Endothelial cell of umbilical vein (primary cell): ENCODE data around the gene NDUFS4. TPM values are rescaled to one million over a fixed set of nuclear protein-coding genes. Genes with fewer than 3 reads are reported as not detected.

Source experiments
- BruUV-seq: library from RNA; stranded (reverse); fragments of 400-500 nt; replicated peaks from 2 replicates; lab custom pipeline; 2021; lab: Mats Ljungman, UMichigan
- CTCF ChIA-PET: fragments of 300-600, 350-600 bp; sonication (Branson Sonifier 250); formaldehyde crosslinking; loops from one replicate; lab custom pipeline; 2021; ENCODE audit warnings: antibody characterized with exemption, inconsistent platforms; lab: Charles Lee
- POLR2A ChIA-PET: fragments of 300-600, 350-600 bp; sonication (Branson Sonifier 250); formaldehyde crosslinking; loops from one replicate; lab custom pipeline; 2021; ENCODE audit warnings: antibody characterized with exemption, inconsistent platforms; lab: Charles Lee
- DNase-seq: peaks from one replicate; pipeline ENCODE4 v3.0.0-alpha.2; 2011; ENCODE audit warnings: low read depth, low spot score
- FAIRE-seq: peaks from 2 replicates; lab custom pipeline; 2011; peaks lifted over from hg19 to GRCh38; lab: Jason Lieb, UNC
- H2AFZ ChIP-seq: 2 replicates; pipeline ENCODE4 v1.6.0; 2012; ENCODE audit warnings: low read depth, low read length, control low read depth, inconsistent platforms
- H3K27ac ChIP-seq: 2 replicates; pipeline ENCODE4 v1.5.1; 2011; ENCODE audit warnings: low read depth, mild to moderate bottlenecking, control low read depth, low read length, moderate library complexity; ENCODE audit not compliant: insufficient read depth
- H3K27me3 ChIP-seq, 2 experiments: 2 replicates each; pipeline versions ENCODE4 v1.6.0 to v1.6.1; 2011; ENCODE audit warnings: low read length in 2 of 2, mixed read lengths in 1 of 2; ENCODE audit not compliant: control insufficient read depth in 2 of 2, insufficient read depth in 2 of 2
- H3K36me3 ChIP-seq, 2 experiments: 2 replicates in 1 of 2; 3 replicates in 1 of 2; pipeline ENCODE4 v1.5.1; 2011; ENCODE audit warnings: low read length in 2 of 2, mild to moderate bottlenecking in 1 of 2, moderate library complexity in 1 of 2; ENCODE audit not compliant: control insufficient read depth in 2 of 2, insufficient read depth in 2 of 2; ENCODE audit errors: extremely low read depth in 1 of 2
- H3K4me1 ChIP-seq: 3 replicates; pipeline ENCODE4 v1.5.1; 2011; ENCODE audit warnings: mild to moderate bottlenecking, low read length; ENCODE audit not compliant: control insufficient read depth, insufficient read depth; ENCODE audit errors: extremely low read depth
- H3K4me2 ChIP-seq: 2 replicates; pipeline ENCODE4 v1.6.1; 2011; ENCODE audit warnings: low read length, control low read depth, mixed read lengths; ENCODE audit not compliant: insufficient read depth
- H3K4me3 ChIP-seq, 3 experiments: fragments of 200-600 bp in 1 of 3; sonication (generic), shearing (Covaris generic) in 1 of 3; replicated peaks in 1 of 3; 2 replicates each; pipeline ENCODE4 v1.5.1; 2011 to 2016; ENCODE audit warnings: control low read depth in 3 of 3, low read length in 3 of 3, mild to moderate bottlenecking in 2 of 3, inconsistent platforms in 1 of 3, low read depth in 1 of 3, moderate library complexity in 1 of 3; ENCODE audit not compliant: insufficient read depth in 1 of 3
- H3K79me2 ChIP-seq: 2 replicates; pipeline ENCODE4 v1.6.0; 2012; ENCODE audit warnings: low read length, inconsistent platforms; ENCODE audit not compliant: control insufficient read depth, insufficient read depth
- H3K9ac ChIP-seq: replicated peaks from 2 replicates; pipeline ENCODE3; 2011; ENCODE audit warnings: low read length, control low read depth; ENCODE audit not compliant: insufficient read depth; ENCODE audit errors: extremely low read depth
- H3K9me1 ChIP-seq: replicated peaks from 3 replicates; pipeline ENCODE4 v1.6.0; 2011; ENCODE audit warnings: mild to moderate bottlenecking, low read length; ENCODE audit not compliant: control insufficient read depth, insufficient read depth; ENCODE audit errors: extremely low read depth
- H3K9me3 ChIP-seq: replicated peaks from 2 replicates; pipeline ENCODE4 v1.5.1; 2012; ENCODE audit warnings: low read length, inconsistent platforms; ENCODE audit not compliant: control insufficient read depth, insufficient read depth
- H4K20me1 ChIP-seq: replicated peaks from 2 replicates; pipeline ENCODE3; 2011; ENCODE audit warnings: mild to moderate bottlenecking, low read length; ENCODE audit not compliant: control insufficient read depth, insufficient read depth; ENCODE audit errors: extremely low read depth
- EZH2 ChIP-seq: IDR thresholded peaks from 2 replicates; pipeline ENCODE4 v1.6.1; 2012; ENCODE audit warnings: borderline replicate concordance, low read depth, mild to moderate bottlenecking, moderate library complexity, low read length, inconsistent platforms; ENCODE audit not compliant: severe bottlenecking
- FOS ChIP-seq: IDR thresholded peaks from 2 replicates; pipeline ENCODE4 v1.6.1; 2011; ENCODE audit warnings: mild to moderate bottlenecking, low read length, moderate library complexity, borderline replicate concordance; ENCODE audit not compliant: insufficient read depth
- GATA2 ChIP-seq: IDR thresholded peaks from 2 replicates; pipeline ENCODE4 v1.7.0; 2011; ENCODE audit warnings: low read depth, mild to moderate bottlenecking, moderate library complexity, mixed read lengths, low read length; ENCODE audit not compliant: insufficient read length, insufficient read depth
- JUN ChIP-seq: IDR thresholded peaks from 2 replicates; pipeline ENCODE4 v1.6.1; 2011; ENCODE audit warnings: borderline replicate concordance, low read depth; ENCODE audit not compliant: insufficient read length, insufficient read depth
- MAX ChIP-seq: IDR thresholded peaks from 2 replicates; pipeline ENCODE4 v1.6.1; 2011; ENCODE audit not compliant: insufficient read depth, insufficient read length
- MYC ChIP-seq: IDR thresholded peaks from one replicate; pipeline ENCODE4 v1.6.1; 2011; ENCODE audit warnings: mild to moderate bottlenecking, low read depth, low read length
- POLR2A ChIP-seq: IDR thresholded peaks from 2 replicates; pipeline ENCODE4 v1.6.1; 2012; ENCODE audit warnings: low read depth, mild to moderate bottlenecking, control low read depth, low read length
- POLR2AphosphoS5 ChIP-seq: IDR thresholded peaks from 2 replicates; pipeline ENCODE4 v1.6.1; 2012; ENCODE audit warnings: low read depth, mild to moderate bottlenecking, control low read depth, low read length, moderate library complexity; ENCODE audit not compliant: insufficient read depth
- dilution Hi-C: fragments of 300-500 bp; cut with MboI; formaldehyde crosslinking; loops from one replicate; pipeline ENCODE4 v1.15.0; 2019; ENCODE audit warnings: low sequenced_read_pairs; ENCODE audit not compliant: extremely low pct_ligation_motif_present
- intact Hi-C: fragments of 100-400 bp; cut with micrococcal nuclease; formaldehyde crosslinking; loops from one replicate; pipeline ENCODE4 v1.10.0; 2022
- polyA plus RNA-seq, 4 experiments: library from polyadenylated mRNA; depleted of rRNA in 3 of 4; stranded (reverse) in 3 of 4; unstranded in 1 of 4; fragments of >200 nt; gene quantifications; 2 replicates each; pipeline versions ENCODE4 v1.2.1 to v1.2.3, GENCODE V29; 2011 to 2012; ENCODE audit warnings: missing spikeins in 1 of 4
- total RNA-seq: library from RNA; stranded (reverse); gene quantifications from 2 replicates; pipeline ENCODE4 v1.2.3, GENCODE V29; 2021
- TF ChIP-seq, protein P1 (sequence below), 2 donors: IDR thresholded peaks; 1 replicate in 1 of 2; 2 replicates in 1 of 2; pipeline ENCODE4 v1.5.1; 2011; ENCODE audit warnings: low read length in 2 of 2, mild to moderate bottlenecking in 2 of 2, moderate library complexity in 2 of 2, control low read depth in 1 of 2, inconsistent platforms in 1 of 2, low read depth in 1 of 2; ENCODE audit not compliant: insufficient read depth in 1 of 2; ENCODE audit errors: extremely low read depth in 1 of 2

Gene NDUFS4
- total and polyA plus RNA-seq, 2 donors (not counting 3 experiments of a cell fraction or from before 2014, with no cell fraction given) = 70.4 to 76.2 TPM

GRCh38 chr5:53569453-53569852 lies 9.0 kb downstream of the NDUFS4 start:
- dilution Hi-C loops = no loop called here

DNA sequence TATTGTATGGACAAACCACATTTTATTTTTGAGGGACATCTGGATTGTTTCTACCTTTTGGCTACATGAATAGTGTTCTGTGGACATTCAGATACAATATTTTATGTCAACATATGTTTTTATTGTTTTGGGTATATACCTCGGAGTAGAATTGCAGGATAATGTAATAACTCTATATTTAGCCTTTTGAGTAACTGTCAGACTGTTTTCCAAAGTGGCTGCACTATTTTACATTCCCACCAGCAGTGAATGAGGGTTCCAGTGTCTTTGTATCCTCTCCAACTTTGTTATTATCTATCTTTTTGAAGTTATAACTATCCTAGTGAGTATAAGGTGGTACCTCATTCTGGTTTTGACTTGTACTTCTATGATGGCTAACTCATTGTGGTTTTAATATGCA lies 11.0 kb downstream of the NDUFS4 start:
- ChIA-PET POLR2A (no interaction called here), CTCF (no interaction called here)
- DNase-seq = no peak
- H3K4me3 ChIP-seq = no peak overlapping the region
- no peak overlapping the region for H2AFZ ChIP-seq
- TF ChIP-seq MAX (no peak), POLR2A (no peak), EZH2 (no peak), GATA2 (no peak), FOS (no peak), POLR2AphosphoS5 (no peak), MYC (no peak), JUN (no peak)
- TF ChIP-seq, protein P1, sequence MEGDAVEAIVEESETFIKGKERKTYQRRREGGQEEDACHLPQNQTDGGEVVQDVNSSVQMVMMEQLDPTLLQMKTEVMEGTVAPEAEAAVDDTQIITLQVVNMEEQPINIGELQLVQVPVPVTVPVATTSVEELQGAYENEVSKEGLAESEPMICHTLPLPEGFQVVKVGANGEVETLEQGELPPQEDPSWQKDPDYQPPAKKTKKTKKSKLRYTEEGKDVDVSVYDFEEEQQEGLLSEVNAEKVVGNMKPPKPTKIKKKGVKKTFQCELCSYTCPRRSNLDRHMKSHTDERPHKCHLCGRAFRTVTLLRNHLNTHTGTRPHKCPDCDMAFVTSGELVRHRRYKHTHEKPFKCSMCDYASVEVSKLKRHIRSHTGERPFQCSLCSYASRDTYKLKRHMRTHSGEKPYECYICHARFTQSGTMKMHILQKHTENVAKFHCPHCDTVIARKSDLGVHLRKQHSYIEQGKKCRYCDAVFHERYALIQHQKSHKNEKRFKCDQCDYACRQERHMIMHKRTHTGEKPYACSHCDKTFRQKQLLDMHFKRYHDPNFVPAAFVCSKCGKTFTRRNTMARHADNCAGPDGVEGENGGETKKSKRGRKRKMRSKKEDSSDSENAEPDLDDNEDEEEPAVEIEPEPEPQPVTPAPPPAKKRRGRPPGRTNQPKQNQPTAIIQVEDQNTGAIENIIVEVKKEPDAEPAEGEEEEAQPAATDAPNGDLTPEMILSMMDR (IDR thresholded peaks at IDR 0.05; ENCODE audit: extremely low read depth in 1 of 2, insufficient read depth in 1 of 2, low read depth in 1 of 2, low read length in 2 of 2) = no peak
- no peaks in the 10 kb centered on the region for H3K9me3 ChIP-seq
- BruUV-seq = no TSS peak
- FAIRE-seq = no peak
- peaks cover 55% of the 10 kb centered on the region for H3K79me2 ChIP-seq
- H3K9ac ChIP-seq = no peak overlapping the region
- H3K4me1 ChIP-seq = peaks cover 10% of the 10 kb centered on the region
- peaks cover 27% of the 10 kb centered on the region for H4K20me1 ChIP-seq
- intact Hi-C loops = no loop called here
- H3K36me3 ChIP-seq = no peaks in the 10 kb centered on the region
- H3K4me2 ChIP-seq = no peak overlapping the region
- dilution Hi-C loops = no loop called here
- no peaks in the 10 kb centered on the region for H3K9me1 ChIP-seq
- no peak overlapping the region for H3K27ac ChIP-seq
- H3K27me3 ChIP-seq = no peaks in the 10 kb centered on the region

More at GRCh38 chr5:53569453-53569852, 9.0 kb downstream of the NDUFS4 start:
- H3K36me3 ChIP-seq = no peaks in the 10 kb centered on the region
- no peaks in the 10 kb centered on the region for H3K27me3 ChIP-seq
- no peak overlapping the region for H3K4me3 ChIP-seq
- no TSS peak for BruUV-seq
- H3K9me3 ChIP-seq = no peaks in the 10 kb centered on the region
- CTCF ChIA-PET = interaction anchor here (1.3 kb wide), 1 partner anchor 13 kb away, joined by 5 read pairs; no protein-coding TSS in a partner anchor
- no peak overlapping the region for H3K27ac ChIP-seq
- intact Hi-C loops = no loop called here
- POLR2A ChIA-PET = no interaction called here
- no peak overlapping the region for H3K9ac ChIP-seq
- no peak overlapping the region for H2AFZ ChIP-seq
- no peaks in the 10 kb centered on the region for H3K9me1 ChIP-seq
- TF ChIP-seq GATA2 (peak; percentile 11), JUN (no peak), POLR2A (no peak), EZH2 (no peak)
- TF ChIP-seq, protein P1 (IDR thresholded peaks at IDR 0.05; ENCODE audit: extremely low read depth in 1 of 2, insufficient read depth in 1 of 2, low read depth in 1 of 2, low read length in 2 of 2) = no peak
- H3K4me1 ChIP-seq = peaks cover 10% of the 10 kb centered on the region
- FAIRE-seq (no peak), DNase-seq (peak; percentile 49)
- peaks cover 56% of the 10 kb centered on the region for H3K79me2 ChIP-seq
- H4K20me1 ChIP-seq = peaks cover 25% of the 10 kb centered on the region
- H3K4me2 ChIP-seq = peak overlapping the region; percentile 51
